Measurements from ENCODE around the gene ERC2.

The ERC2 gene

GRCh38 chr3:55958605-55959004 is 509.7 kb downstream of the ERC2 start:
- no peak overlapping the region for H3K4me3 ChIP-seq (ENCODE audit: low read depth, low read length)
- no peak for DNase-seq (ENCODE audit: low read depth)
- TF ChIP-seq MYC (IDR thresholded peaks at IDR 0.05; ENCODE audit: low read depth, low read length), result no peak
- no peak for TF ChIP-seq CTCF (IDR thresholded peaks at IDR 0.05; ENCODE audit: low read depth, low read length)
- TF ChIP-seq POLR2A (IDR thresholded peaks at IDR 0.05; ENCODE audit: extremely low read depth, insufficient read length), result no peak
- TF ChIP-seq MAX (IDR thresholded peaks at IDR 0.05; ENCODE audit: low read depth, low read length), result no peak

GRCh38 chr3:55955891-55956477 is 512.3 kb downstream of the ERC2 start:
- no peak overlapping the region for H3K4me3 ChIP-seq (ENCODE audit: low read depth, low read length)
- no peak for DNase-seq (ENCODE audit: low read depth)
- TF ChIP-seq MYC (IDR thresholded peaks at IDR 0.05; ENCODE audit: low read depth, low read length) (no peak), POLR2A (IDR thresholded peaks at IDR 0.05; ENCODE audit: extremely low read depth, insufficient read length) (no peak), MAX (IDR thresholded peaks at IDR 0.05; ENCODE audit: low read depth, low read length) (no peak), CTCF (IDR thresholded peaks at IDR 0.05; ENCODE audit: low read depth, low read length) (no peak)

- TF ChIP-seq MAX (IDR thresholded peaks at IDR 0.05; ENCODE audit: low read depth, low read length) (no peak), POLR2A (IDR thresholded peaks at IDR 0.05; ENCODE audit: extremely low read depth, insufficient read length) (no peak), MYC (IDR thresholded peaks at IDR 0.05; ENCODE audit: low read depth, low read length) (no peak), CTCF (IDR thresholded peaks at IDR 0.05; ENCODE audit: low read depth, low read length) (no peak)
Measured at GRCh38 chr3:55951388-55951787, 516.9 kb downstream of the ERC2 start.

GRCh38 chr3:55947406-55947805 is 520.9 kb downstream of the ERC2 start:
- DNase-seq (ENCODE audit: low read depth), result no peak
- H3K4me3 ChIP-seq (ENCODE audit: low read depth, low read length), result no peak overlapping the region
- TF ChIP-seq POLR2A (IDR thresholded peaks at IDR 0.05; ENCODE audit: extremely low read depth, insufficient read length), result no peak
- TF ChIP-seq CTCF (IDR thresholded peaks at IDR 0.05; ENCODE audit: low read depth, low read length), result no peak
- TF ChIP-seq MAX (IDR thresholded peaks at IDR 0.05; ENCODE audit: low read depth, low read length), result no peak
- TF ChIP-seq MYC (IDR thresholded peaks at IDR 0.05; ENCODE audit: low read depth, low read length), result no peak

More at GRCh38 chr3:55951388-55951787, 516.9 kb downstream of the ERC2 start:
- H3K4me3 ChIP-seq (ENCODE audit: low read depth, low read length), result no peak overlapping the region
- DNase-seq (ENCODE audit: low read depth), result no peak

GRCh38 chr3:55946574-55947160 is 521.6 kb downstream of the ERC2 start:
- H3K4me3 ChIP-seq (ENCODE audit: low read depth, low read length), result no peak overlapping the region
- no peak for DNase-seq (ENCODE audit: low read depth)
- no peak for TF ChIP-seq POLR2A (IDR thresholded peaks at IDR 0.05; ENCODE audit: extremely low read depth, insufficient read length)
- no peak for TF ChIP-seq CTCF (IDR thresholded peaks at IDR 0.05; ENCODE audit: low read depth, low read length)
- no peak for TF ChIP-seq MAX (IDR thresholded peaks at IDR 0.05; ENCODE audit: low read depth, low read length)
- TF ChIP-seq MYC (IDR thresholded peaks at IDR 0.05; ENCODE audit: low read depth, low read length), result no peak

All from NB4 (cell line).